ENCODE measurements around the gene CSTF1.
A peak's percentile ranks its signal among the peaks of the same experiment; 100 is the strongest.
"Not testable (repeated sequence)": the region's sequence is repeated elsewhere in the genome, so short reads cannot be mapped to it uniquely, and the experiment has no call there.

CSTF1 gene

GRCh38 chr20:56411287-56411686 lies 18.8 kb downstream of the CSTF1 start:
- not testable (repeated sequence) for DNase-seq

- peak; percentile 57 for DNase-seq
Measured at GRCh38 chr20:56411759-56412472, 19.5 kb downstream of the CSTF1 start, which contains the start of gene CASS4. Gene CASS4, plus strand, starts transcription at chr20:56412260. Its CDS starts 199 bp downstream, at chr20:56412459.

DNA sequence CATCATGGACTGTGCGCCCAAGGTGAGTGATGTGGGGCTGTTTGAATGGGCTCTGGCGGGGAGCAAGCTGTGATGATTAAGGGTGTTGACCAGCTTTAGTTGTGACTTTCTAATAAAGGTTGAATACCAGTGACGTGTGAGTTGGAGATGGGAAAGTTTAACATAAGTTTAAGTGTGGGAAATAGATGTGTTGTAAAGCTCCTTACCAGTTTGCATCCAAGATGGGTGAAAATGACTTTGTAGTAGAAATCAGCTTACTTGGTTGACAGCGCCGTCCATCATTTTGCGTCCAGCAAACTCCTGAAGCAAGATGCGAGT lies 20.0 kb downstream of the CSTF1 start:
- DNase-seq = no peak

- no peak for DNase-seq
Measured at GRCh38 chr20:56412949-56413348, 20.5 kb downstream of the CSTF1 start.

- peak; percentile 64 for DNase-seq
Measured at GRCh38 chr20:56414842-56415765, 22.7 kb downstream of the CSTF1 start.

DNA sequence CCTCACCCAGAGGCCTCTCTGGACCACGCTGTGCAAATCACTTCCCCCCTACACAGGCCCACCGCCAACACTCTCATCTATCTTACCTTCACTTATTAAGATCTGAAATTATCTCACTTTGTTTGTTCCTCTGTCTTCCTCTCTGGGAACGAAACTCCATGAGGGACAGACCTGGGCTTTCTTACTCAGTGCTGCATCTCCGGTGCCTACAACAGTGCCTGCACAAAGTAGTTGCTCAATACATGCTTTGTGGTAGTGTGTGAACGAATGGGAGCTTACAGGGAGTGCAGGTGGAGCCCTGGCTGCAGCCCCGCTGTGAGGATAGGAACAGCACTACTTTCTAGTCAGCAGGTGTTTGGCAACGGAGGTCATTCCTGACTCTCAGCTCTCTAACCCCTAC lies 25.0 kb downstream of the CSTF1 start:
- no peak for DNase-seq

GRCh38 chr20:56417911-56418310 lies 25.5 kb downstream of the CSTF1 start:
- DNase-seq = peak; percentile 46

DNA sequence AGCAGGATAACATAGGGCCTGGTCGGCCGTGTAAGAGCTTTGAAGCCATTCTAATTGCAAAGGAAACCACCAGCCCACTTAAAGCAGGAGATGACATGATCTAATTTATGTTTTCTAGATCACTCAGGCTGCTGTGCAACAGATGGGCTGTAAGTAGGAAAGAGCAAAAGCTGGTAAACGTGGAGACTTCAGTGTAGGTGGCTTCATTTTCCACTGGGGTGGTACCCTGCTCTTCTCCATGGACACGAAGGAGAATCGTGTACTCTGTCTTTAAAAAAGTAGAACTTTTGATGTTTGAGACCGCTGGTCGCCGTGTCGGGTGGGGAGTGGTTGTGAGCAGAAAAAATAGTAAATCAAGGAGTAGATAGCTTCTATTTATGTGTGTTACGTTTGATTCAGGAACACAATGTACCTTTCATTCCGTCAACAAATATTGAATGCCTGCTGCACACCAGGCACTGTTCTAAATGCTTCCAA lies 26.0 kb downstream of the CSTF1 start:
- DNase-seq = peak; percentile 46

DNA sequence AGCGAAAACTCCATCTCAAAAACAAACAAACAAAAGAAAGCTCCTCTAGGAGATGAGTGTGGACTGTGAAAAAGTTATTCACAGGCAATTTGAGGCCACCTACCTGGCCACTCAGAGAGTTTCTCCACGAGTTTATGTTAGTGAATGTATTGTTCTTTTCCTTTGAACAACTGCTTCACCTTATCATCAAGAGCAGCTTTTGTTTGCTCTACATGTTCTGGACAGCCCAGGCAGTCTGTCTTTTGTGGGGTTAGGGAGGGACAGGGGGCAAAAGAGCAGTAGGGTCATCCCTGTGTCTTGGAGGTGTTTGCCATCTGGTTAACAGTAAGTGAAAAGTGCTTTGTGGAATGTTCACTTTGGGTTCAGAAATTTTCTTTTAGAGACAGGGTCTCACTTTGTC lies 27.6 kb downstream of the CSTF1 start:
- no peak for DNase-seq

- no peak for DNase-seq
Measured at GRCh38 chr20:56420940-56421688, 28.7 kb downstream of the CSTF1 start.

DNA sequence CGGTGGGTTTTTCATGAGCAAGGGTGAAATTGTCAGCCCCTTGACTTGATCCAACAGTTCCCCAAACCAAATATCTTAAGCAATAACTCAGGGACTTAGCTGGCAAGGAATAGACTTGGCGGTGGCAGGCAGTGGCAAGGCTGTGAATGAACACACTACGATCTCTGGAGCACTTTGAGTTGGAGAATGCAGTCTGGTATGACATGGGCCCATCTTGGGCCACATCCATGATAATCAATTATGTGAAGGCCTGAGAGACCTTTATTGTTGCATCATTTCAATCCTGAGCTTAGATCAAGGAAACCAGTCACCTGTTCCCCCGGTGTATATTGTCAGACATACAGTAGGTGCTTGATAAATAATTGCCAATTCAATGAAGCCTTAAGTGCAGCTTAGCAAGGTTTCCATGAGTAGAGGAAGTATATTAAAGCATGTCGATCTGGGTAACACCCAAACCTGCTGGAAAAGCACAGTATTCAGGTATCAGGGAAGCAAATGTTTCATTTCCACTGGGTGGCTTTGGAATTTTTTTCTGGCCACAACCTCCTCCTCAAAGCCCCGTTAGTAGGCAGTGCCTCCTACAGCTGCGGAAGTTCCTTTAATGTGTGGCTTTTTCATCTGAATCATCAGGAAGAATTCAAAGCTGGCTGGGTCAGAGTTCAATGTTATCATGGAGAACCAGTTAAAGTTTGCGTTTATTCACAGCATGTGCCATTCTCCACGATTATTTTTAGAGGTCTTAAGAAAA lies 29.8 kb downstream of the CSTF1 start:
- peak; percentile 82 for DNase-seq

DNA sequence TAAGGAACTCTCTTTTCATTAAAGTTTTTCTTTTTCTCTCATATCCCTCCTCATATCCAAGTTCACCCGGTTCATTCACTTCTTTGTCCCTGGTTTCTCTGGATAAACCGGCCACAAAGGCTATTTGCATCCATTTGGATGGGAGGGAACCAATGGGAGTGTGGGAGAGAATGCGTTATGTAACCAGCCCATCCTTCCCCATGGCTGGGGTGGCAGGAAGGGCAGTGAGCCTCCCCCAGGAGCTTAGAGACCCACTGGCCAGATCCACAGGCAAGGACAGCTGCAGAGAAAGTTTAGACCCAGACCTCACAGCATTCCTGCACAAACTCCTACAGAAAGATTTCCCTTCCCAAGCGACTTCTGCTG lies 30.4 kb downstream of the CSTF1 start:
- no peak for DNase-seq

GRCh38 chr20:56423211-56423610 lies 30.8 kb downstream of the CSTF1 start:
- no peak for DNase-seq

- peak; percentile 38 for DNase-seq
Measured at GRCh38 chr20:56423886-56424285, 31.4 kb downstream of the CSTF1 start.

- DNase-seq = no peak
Measured at GRCh38 chr20:56424931-56425330, 32.5 kb downstream of the CSTF1 start.

DNA sequence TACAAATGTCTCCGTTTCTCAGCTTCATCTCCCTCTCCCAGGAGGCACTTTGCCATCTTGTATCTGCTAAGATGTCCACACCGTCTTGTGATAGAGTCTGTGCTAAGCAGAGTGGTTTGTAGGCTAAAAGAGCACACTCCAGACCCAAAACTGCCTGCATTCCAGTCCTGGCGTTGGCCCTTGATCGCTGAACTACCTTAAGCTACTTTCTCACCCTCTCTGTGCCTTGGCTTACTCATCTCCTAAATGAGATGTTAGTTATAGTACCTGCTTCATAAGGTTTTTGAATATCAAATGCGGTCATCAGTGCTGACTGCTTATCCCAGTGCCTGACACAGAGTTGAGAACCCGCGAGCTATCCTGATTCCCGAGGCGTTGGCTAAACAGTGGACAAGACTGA lies 33.6 kb downstream of the CSTF1 start:
- DNase-seq = no peak

DNA sequence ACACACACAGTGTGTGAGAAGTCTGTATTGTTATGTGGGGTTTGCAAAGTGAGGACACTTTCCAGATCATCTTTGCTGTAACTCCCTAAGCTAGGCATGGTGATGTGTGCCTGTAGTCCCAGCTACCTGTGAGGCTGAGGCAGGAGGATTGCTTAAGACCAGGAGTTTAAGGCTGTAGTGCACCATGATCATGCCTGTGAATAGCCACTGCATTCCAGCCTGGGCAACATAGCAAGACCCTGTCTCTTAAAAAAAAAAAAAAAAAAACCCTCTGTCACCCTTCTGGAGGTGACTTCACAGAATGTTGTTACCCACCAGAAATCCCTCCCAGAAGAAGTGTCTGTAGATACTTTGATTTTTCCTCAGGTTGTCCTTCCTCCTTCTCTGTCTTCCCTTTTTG lies 34.5 kb downstream of the CSTF1 start:
- no peak for DNase-seq

DNA sequence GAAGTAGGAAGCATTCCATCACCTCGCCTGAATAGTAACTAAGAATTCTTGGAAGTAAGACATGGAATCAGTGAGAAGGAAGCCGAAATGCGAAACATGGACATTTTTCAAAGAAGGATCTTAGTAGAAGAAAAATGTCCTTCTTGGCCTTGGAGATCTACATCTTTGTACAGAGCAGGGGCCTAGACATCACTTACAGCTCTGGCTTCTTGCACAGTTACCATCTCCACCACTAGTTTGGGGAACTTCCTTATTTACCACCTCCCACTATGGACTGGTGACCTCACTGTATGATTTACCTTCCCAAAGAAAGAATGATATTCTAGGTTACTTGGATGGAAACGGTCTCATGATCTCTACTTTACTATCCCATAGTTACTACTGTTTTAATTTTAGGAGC lies 35.4 kb downstream of the CSTF1 start:
- no peak for DNase-seq

GRCh38 chr20:56428410-56428809 lies 36.0 kb downstream of the CSTF1 start:
- no peak for DNase-seq

DNA sequence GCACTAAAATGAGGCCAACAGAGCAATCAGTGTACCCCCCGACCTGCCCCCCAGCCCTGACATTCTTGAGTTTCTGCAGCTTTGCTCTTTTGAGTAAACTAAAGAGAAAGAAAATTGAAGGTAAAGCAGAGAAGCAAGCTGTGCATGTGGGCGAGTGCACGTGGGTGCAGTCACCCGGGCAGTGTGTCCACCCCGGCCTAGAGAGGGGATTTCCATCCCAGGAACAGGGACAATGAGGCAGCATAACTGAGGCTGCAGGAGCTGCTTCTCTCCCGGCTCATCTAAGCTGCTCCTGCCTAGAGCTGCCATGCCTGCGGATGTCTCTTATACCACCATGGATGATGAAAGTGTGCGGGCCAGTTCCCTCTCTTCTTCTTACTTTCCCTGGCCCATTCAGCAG lies 36.4 kb downstream of the CSTF1 start:
- no peak for DNase-seq

DNA sequence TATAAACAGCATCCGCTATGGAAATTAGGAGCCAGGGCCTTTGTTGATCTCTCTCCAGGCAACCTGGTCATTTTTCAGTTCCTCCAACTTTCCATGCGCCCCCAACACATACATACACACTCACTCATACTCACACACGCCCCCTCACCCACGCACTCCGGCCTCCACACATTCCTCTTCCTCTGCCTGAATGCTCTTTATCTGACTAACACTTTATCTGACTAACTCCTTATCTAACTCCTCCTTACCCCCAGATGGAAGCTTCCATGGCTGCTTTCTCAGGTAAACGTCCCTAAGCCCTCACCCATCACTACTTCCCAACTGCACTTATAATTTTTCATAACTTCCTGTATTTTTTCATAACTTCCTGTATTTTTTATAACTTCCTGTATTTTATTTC lies 37.1 kb downstream of the CSTF1 start:
- DNase-seq = peak; percentile 79

DNA sequence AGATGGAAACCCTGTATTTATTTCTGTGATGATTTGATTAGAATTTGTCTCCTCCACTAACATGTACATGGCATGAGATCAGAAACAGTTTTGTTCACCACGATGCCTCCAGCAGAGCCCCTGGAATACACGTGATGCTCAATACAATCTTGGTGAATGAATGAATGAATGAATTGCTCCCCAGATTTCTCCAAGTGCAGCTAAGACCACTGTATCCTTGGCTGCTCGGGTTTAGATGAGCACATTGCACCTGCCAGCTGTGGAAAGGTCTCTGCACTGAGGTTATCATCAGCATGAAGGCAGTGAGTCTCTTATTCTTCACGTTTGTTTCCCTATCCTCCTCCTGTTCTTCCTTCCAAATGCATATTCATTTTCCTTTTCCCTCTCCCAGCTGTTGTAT lies 37.5 kb downstream of the CSTF1 start:
- no peak for DNase-seq

DNA sequence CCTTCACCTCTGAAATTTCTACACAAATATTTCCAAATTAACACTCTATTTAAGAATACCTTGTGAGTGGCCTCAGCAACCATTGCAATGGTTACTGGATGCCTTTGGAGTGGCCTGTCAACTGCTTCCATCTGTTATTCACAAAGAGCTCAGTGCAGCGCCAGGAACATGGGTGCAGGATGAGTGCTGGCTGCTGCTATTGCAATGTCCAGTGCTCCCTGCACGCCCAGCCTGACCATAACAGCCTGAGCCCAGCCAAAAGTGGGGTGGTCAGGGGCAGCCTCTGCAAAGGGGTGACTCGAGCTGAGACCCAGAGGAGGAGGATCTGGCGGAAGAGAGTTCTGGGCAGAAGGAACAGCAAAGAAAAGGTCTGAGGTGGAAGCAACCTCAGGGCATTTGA lies 38.0 kb downstream of the CSTF1 start:
- no peak for DNase-seq

Data from fibroblast of skin of right quadriceps (primary cell).